CD4-positive, alpha-beta T cell (primary cell): ENCODE measurements around the gene HS6ST3. TPM values are rescaled to one million over a fixed set of nuclear protein-coding genes. Genes with fewer than 3 reads are reported as not detected.

Experiments used
- ATAC-seq: fragments of 200-7000 bp; cut with Tn5 transposase; one replicate; pipeline ENCODE4 v1.10.0; 2022; ENCODE audit warnings: mild to moderate bottlenecking; ENCODE audit not compliant: poor library complexity
- CTCF ChIA-PET: fragments of 350-600 bp; sonication (Branson Sonifier 250); formaldehyde crosslinking; loops from one replicate; lab custom pipeline; 2021; ENCODE audit warnings: antibody characterized with exemption, inconsistent platforms; lab: Charles Lee
- POLR2A ChIA-PET: fragments of 350-600 bp; sonication (Branson Sonifier 250); formaldehyde crosslinking; loops from one replicate; lab custom pipeline; 2021; ENCODE audit warnings: antibody characterized with exemption, inconsistent platforms; lab: Charles Lee
- DNase-seq, 14 experiments: peaks; one replicate each; pipeline ENCODE4 v3.0.0-alpha.2; 2013 to 2020; ENCODE audit warnings: mixed read lengths in 2 of 14
- H3K27ac ChIP-seq, 2 donors: one replicate each; pipeline versions ENCODE4 v1.5.1 to v1.7.0; 2013; ENCODE audit warnings: low read length in 2 of 2, low read depth in 1 of 2, mild to moderate bottlenecking in 1 of 2
- H3K27me3 ChIP-seq, 2 experiments: 1 replicate in 1 of 2; 2 replicates in 1 of 2; pipeline versions ENCODE4 v1.6.1 to v1.7.0; 2013; ENCODE audit warnings: low read length in 2 of 2, control low read depth in 1 of 2, mild to moderate bottlenecking in 1 of 2, moderate library complexity in 1 of 2; ENCODE audit not compliant: insufficient read depth in 2 of 2, control insufficient read depth in 1 of 2
- H3K36me3 ChIP-seq: one replicate; pipeline ENCODE4 v1.6.1; 2013; ENCODE audit warnings: low read length, control low read depth; ENCODE audit not compliant: insufficient read depth
- H3K4me1 ChIP-seq: one replicate; pipeline ENCODE4 v1.6.1; 2013; ENCODE audit warnings: low read length, control low read depth; ENCODE audit not compliant: insufficient read depth
- H3K4me3 ChIP-seq: one replicate; pipeline ENCODE4 v1.5.1; 2013; ENCODE audit warnings: mild to moderate bottlenecking, low read length, moderate library complexity
- H3K9me3 ChIP-seq, 2 experiments: 1 replicate in 1 of 2; 2 replicates in 1 of 2; pipeline versions ENCODE4 v1.6.1 to v1.7.0; 2013; ENCODE audit warnings: low read length in 2 of 2, mild to moderate bottlenecking in 2 of 2, control low read depth in 1 of 2, moderate library complexity in 1 of 2; ENCODE audit not compliant: control insufficient read depth in 1 of 2, insufficient read depth in 1 of 2
- H3K27ac Mint-ChIP-seq: one replicate; pipeline ENCODE4 v1.8.0; 2020; ENCODE audit warnings: mixed read lengths
- H3K27me3 Mint-ChIP-seq: one replicate; pipeline ENCODE4 v1.8.0; 2021; ENCODE audit warnings: mixed read lengths
- H3K36me3 Mint-ChIP-seq: one replicate; pipeline ENCODE4 v1.8.0; 2021; ENCODE audit warnings: low read depth, mixed read lengths
- H3K4me1 Mint-ChIP-seq: one replicate; pipeline ENCODE4 v1.8.0; 2021; ENCODE audit warnings: low read depth, mixed read lengths
- H3K4me3 Mint-ChIP-seq: one replicate; pipeline ENCODE4 v1.8.0; 2020; ENCODE audit warnings: mild to moderate bottlenecking, mixed read lengths
- H3K9me3 Mint-ChIP-seq: one replicate; pipeline ENCODE4 v1.8.0; 2020; ENCODE audit warnings: mixed read lengths
- intact Hi-C, 2 experiments: fragments of 100-400 bp; cut with DNase I in 1 of 2; cut with micrococcal nuclease in 1 of 2; formaldehyde crosslinking; loops; one replicate each; pipeline versions ENCODE4 v1.15.1 to v1.9.0; 2023 to 2025; cut with DNase I, micrococcal nuclease
- total RNA-seq, 174 experiments: library from RNA in 2 of 174; stranded (reverse) in 2 of 174; gene quantifications; one replicate each; pipeline ENCODE4 v1.2.3 and lab custom pipeline; 2021 to 2026
- TF ChIP-seq, protein P1 (sequence below): fragments of 200-600 bp; IDR thresholded peaks from one replicate; pipeline ENCODE4 v1.8.0; 2022; ENCODE audit warnings: antibody characterized with exemption, mild to moderate bottlenecking

The HS6ST3 gene
- total RNA-seq, 2 experiments from 2014 or later = not detected

DNA sequence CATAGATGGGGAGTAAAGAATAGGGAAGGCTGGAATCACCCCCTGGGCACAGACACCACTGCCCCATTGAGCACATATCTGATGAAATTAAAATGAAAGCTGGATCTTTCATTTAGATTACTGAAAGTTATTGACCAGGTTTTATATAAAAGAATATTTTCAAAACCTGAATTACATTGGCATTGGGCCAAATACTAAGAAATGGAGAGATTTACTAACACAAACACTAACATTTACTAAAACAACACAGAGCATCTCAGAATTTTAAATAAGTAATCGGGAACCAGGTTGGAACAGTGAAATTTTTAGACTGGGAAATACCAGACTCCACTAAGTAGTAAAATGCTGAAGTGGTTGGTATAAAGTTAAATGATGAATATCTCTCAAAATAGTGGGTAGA lies 88.9 kb downstream of the HS6ST3 start:
- no peak overlapping the region for H3K27ac Mint-ChIP-seq
- H3K27me3 ChIP-seq = no peaks in the 10 kb centered on the region
- no peak overlapping the region for H3K27ac ChIP-seq
- H3K27me3 Mint-ChIP-seq = no peaks in the 10 kb centered on the region
- DNase-seq (no peak), ATAC-seq (no peak)
- H3K36me3 ChIP-seq = no peaks in the 10 kb centered on the region
- peaks cover 2% of the 10 kb centered on the region for H3K9me3 Mint-ChIP-seq
- no peak overlapping the region for H3K4me3 ChIP-seq
- CTCF ChIA-PET = no interaction called here
- H3K4me1 Mint-ChIP-seq = no peaks in the 10 kb centered on the region
- intact Hi-C loops = no loop called here
- no peak overlapping the region for H3K4me3 Mint-ChIP-seq
- H3K9me3 ChIP-seq = no peaks in the 10 kb centered on the region
- TF ChIP-seq, protein P1, sequence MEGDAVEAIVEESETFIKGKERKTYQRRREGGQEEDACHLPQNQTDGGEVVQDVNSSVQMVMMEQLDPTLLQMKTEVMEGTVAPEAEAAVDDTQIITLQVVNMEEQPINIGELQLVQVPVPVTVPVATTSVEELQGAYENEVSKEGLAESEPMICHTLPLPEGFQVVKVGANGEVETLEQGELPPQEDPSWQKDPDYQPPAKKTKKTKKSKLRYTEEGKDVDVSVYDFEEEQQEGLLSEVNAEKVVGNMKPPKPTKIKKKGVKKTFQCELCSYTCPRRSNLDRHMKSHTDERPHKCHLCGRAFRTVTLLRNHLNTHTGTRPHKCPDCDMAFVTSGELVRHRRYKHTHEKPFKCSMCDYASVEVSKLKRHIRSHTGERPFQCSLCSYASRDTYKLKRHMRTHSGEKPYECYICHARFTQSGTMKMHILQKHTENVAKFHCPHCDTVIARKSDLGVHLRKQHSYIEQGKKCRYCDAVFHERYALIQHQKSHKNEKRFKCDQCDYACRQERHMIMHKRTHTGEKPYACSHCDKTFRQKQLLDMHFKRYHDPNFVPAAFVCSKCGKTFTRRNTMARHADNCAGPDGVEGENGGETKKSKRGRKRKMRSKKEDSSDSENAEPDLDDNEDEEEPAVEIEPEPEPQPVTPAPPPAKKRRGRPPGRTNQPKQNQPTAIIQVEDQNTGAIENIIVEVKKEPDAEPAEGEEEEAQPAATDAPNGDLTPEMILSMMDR = no peak
- POLR2A ChIA-PET = no interaction called here
- H3K4me1 ChIP-seq = no peaks in the 10 kb centered on the region
- no peaks in the 10 kb centered on the region for H3K36me3 Mint-ChIP-seq

DNA sequence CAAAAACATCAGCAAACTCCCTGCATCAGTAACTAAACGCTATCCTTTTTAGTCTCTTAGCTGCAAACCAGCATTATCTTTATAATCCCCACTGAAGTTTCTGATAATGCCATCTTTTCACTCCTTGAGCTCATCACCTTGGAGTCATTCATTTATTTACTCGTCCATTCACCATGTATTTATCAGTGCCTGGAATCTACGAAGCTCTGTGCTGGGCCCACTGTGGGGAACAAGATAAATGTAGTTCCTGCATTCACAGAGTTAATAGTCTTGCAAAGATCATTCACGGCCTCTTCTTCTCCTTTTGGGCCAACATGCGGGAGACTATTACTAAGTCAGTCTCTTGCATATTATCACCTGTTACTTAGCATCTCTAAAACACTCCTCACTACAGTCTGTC lies 89.4 kb downstream of the HS6ST3 start:
- ChIA-PET POLR2A (no interaction called here), CTCF (no interaction called here)
- TF ChIP-seq, protein P1 = no peak
- no peaks in the 10 kb centered on the region for H3K4me1 Mint-ChIP-seq
- Histone ChIP-seq H3K4me3 (no peak overlapping the region), H3K27ac (no peak overlapping the region), H3K4me1 (no peaks in the 10 kb centered on the region), H3K9me3 (no peaks in the 10 kb centered on the region), H3K27me3 (no peaks in the 10 kb centered on the region), H3K36me3 (no peaks in the 10 kb centered on the region)
- no peaks in the 10 kb centered on the region for H3K36me3 Mint-ChIP-seq
- no peak for ATAC-seq
- H3K27ac Mint-ChIP-seq = no peak overlapping the region
- intact Hi-C loops = no loop called here
- DNase-seq = no peak
- peaks cover 3% of the 10 kb centered on the region for H3K9me3 Mint-ChIP-seq
- H3K27me3 Mint-ChIP-seq = no peaks in the 10 kb centered on the region
- no peak overlapping the region for H3K4me3 Mint-ChIP-seq

DNA sequence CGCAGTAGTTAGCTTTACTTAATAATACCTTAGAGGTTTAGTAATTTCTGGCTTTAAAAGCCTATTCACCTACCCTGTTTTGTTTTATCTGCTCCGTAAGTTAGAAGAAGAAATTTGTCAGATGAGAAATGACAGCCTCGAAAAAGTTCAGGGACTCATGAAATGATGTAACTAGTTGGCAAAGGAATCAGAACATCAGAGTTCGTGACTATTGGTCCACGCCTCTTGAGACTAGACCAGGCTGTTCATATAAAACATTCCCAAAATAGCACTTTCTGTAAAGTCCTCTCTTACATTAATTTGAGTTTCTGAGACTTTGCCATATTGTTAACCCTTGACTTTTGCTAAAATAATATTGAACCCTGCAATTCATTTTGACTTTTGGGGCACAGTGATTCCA lies 92.0 kb downstream of the HS6ST3 start:
- H3K27me3 Mint-ChIP-seq = no peaks in the 10 kb centered on the region
- TF ChIP-seq, protein P1 = no peak
- no peaks in the 10 kb centered on the region for H3K4me1 ChIP-seq
- peaks cover 6% of the 10 kb centered on the region for H3K9me3 Mint-ChIP-seq
- ChIA-PET POLR2A (no interaction called here), CTCF (no interaction called here)
- H3K4me3 Mint-ChIP-seq = no peak overlapping the region
- no peaks in the 10 kb centered on the region for H3K4me1 Mint-ChIP-seq
- no peaks in the 10 kb centered on the region for H3K9me3 ChIP-seq
- no peak overlapping the region for H3K4me3 ChIP-seq
- intact Hi-C loops = no loop called here
- H3K27ac Mint-ChIP-seq = no peak overlapping the region
- no peaks in the 10 kb centered on the region for H3K36me3 Mint-ChIP-seq
- ATAC-seq (no peak), DNase-seq (no peak)
- no peak overlapping the region for H3K27ac ChIP-seq
- H3K27me3 ChIP-seq = no peaks in the 10 kb centered on the region
- H3K36me3 ChIP-seq = no peaks in the 10 kb centered on the region
